Activated CD8-positive, alpha-beta memory T cell treated with anti-CD3 and anti-CD28 coated beads, Interleukin-2, amount 50 U/mL, for 48 hours (primary cell): Measurements from ENCODE around the gene PGP.
"Not testable (repeated sequence)": the region's sequence is repeated elsewhere in the genome, so short reads cannot be mapped to it uniquely, and the experiment has no call there.

Experiments
- DNase-seq: peaks from one replicate; pipeline ENCODE4 v3.0.0-alpha.2; 2020

Gene PGP

GRCh38 chr16:2213817-2214718 lies 572 bp downstream of the PGP start:
- peak; percentile 66 for DNase-seq

- DNase-seq: no peak
These were observed 2.0 kb downstream of the PGP start for GRCh38 chr16:2212362-2213324.

- no peak for DNase-seq
These were observed 2.7 kb downstream of the PGP start for GRCh38 chr16:2211923-2212347.

GRCh38 chr16:2210386-2211365 lies 4.0 kb downstream of the PGP start, which contains the start of gene BRICD5:
BRICD5 (minus strand) TSS chr16:2210863; CDS start chr16:2210833, 30 bp downstream.
- DNase-seq: no peak

GRCh38 chr16:2210009-2210332 lies 4.7 kb downstream of the PGP start:
- DNase-seq: no peak

- no peak for DNase-seq
These were observed 5.2 kb downstream of the PGP start for GRCh38 chr16:2209258-2210008.

GRCh38 chr16:2208772-2209171 lies 5.9 kb downstream of the PGP start:
- DNase-seq: no peak

GRCh38 chr16:2208308-2208707 lies 6.3 kb downstream of the PGP start:
- no peak for DNase-seq

- no peak for DNase-seq
These were observed 6.8 kb downstream of the PGP start for GRCh38 chr16:2207872-2208271.

GRCh38 chr16:2206780-2207433 lies 7.7 kb downstream of the PGP start:
- no peak for DNase-seq

- DNase-seq: no peak
These were observed 8.2 kb downstream of the PGP start for GRCh38 chr16:2206420-2206779.

GRCh38 chr16:2205967-2206313 lies 8.7 kb downstream of the PGP start:
- no peak for DNase-seq

GRCh38 chr16:2205104-2205966 lies 9.3 kb downstream of the PGP start, which contains the start of gene MLST8:
MLST8 (plus strand) TSS chr16:2205454; CDS start chr16:2206086, 632 bp downstream.
- peak; percentile 95 for DNase-seq

GRCh38 chr16:2204416-2205103 lies 10.1 kb downstream of the PGP start:
- DNase-seq: no peak

- not testable (repeated sequence) for DNase-seq
These were observed 11.4 kb downstream of the PGP start for GRCh38 chr16:2203119-2203688.

GRCh38 chr16:2200313-2200712 lies 14.3 kb downstream of the PGP start:
- DNase-seq: no peak

- DNase-seq: no peak
These were observed 15.0 kb downstream of the PGP start for GRCh38 chr16:2199621-2200139.

- no peak for DNase-seq
These were observed 15.5 kb downstream of the PGP start for GRCh38 chr16:2199095-2199494.

- no peak for DNase-seq
These were observed 16.4 kb downstream of the PGP start for GRCh38 chr16:2198283-2198682.
